Measurements from ENCODE around the gene DDX27. TPM values are rescaled to one million over a fixed set of nuclear protein-coding genes. Genes with fewer than 3 reads are reported as not detected.
A peak's percentile ranks its signal among the peaks of the same experiment; 100 is the strongest.

The DDX27 gene
- polyA plus RNA-seq, 1 experiment = 31.9 TPM

GRCh38 chr20:49267327-49267726, 48.1 kb downstream of the DDX27 start:
- Histone ChIP-seq H3K4me3 (ENCODE audit: low read depth, low read length) (no peak overlapping the region), H3K36me3 (ENCODE audit: control insufficient read depth, insufficient read depth, low read length) (peaks cover 21% of the 10 kb centered on the region), H3K27me3 (ENCODE audit: control insufficient read depth, insufficient read depth, low read length) (no peaks in the 10 kb centered on the region)
- POLR2A ChIA-PET = interaction anchor here (0.6 kb wide), 1 partner anchor 340 kb away, joined by 3 read pairs; no protein-coding TSS in a partner anchor
- CTCF ChIA-PET = interaction anchor here (1.2 to 1.6 kb wide), 2 partner anchors 21 to 217 kb away, joined by 3 to 4 read pairs; no protein-coding TSS in a partner anchor
- DNase-seq (ENCODE audit: low read depth) = no peak
- TF ChIP-seq CTCF (IDR thresholded peaks at IDR 0.05; ENCODE audit: insufficient read depth, low read depth, low read length) = no peak

GRCh38 chr20:49268600-49269365, 49.6 kb downstream of the DDX27 start:
- Histone ChIP-seq H3K36me3 (ENCODE audit: control insufficient read depth, insufficient read depth, low read length) (peaks cover 12% of the 10 kb centered on the region), H3K4me3 (ENCODE audit: low read depth, low read length) (no peak overlapping the region), H3K27me3 (ENCODE audit: control insufficient read depth, insufficient read depth, low read length) (no peaks in the 10 kb centered on the region)
- ChIA-PET CTCF (interaction anchor here (1.2 to 1.6 kb wide), 2 partner anchors 22 to 215 kb away, joined by 3 to 4 read pairs; no protein-coding TSS in a partner anchor), POLR2A (interaction anchor here (0.6 kb wide), 1 partner anchor 19 kb away, joined by 3 read pairs; no protein-coding TSS in a partner anchor)
- no peak for TF ChIP-seq CTCF (IDR thresholded peaks at IDR 0.05; ENCODE audit: insufficient read depth, low read depth, low read length)
- DNase-seq (ENCODE audit: low read depth) = peak; percentile 37

GRCh38 chr20:49270177-49270576, 51.0 kb downstream of the DDX27 start:
- Histone ChIP-seq H3K36me3 (ENCODE audit: control insufficient read depth, insufficient read depth, low read length) (peaks cover 5% of the 10 kb centered on the region), H3K27me3 (ENCODE audit: control insufficient read depth, insufficient read depth, low read length) (no peaks in the 10 kb centered on the region), H3K4me3 (ENCODE audit: low read depth, low read length) (no peak overlapping the region)
- no peak for TF ChIP-seq CTCF (IDR thresholded peaks at IDR 0.05; ENCODE audit: insufficient read depth, low read depth, low read length)
- ChIA-PET CTCF (no interaction called here), POLR2A (no interaction called here)
- no peak for DNase-seq (ENCODE audit: low read depth)

- no peak for TF ChIP-seq CTCF (IDR thresholded peaks at IDR 0.05; ENCODE audit: insufficient read depth, low read depth, low read length)
- Histone ChIP-seq H3K36me3 (ENCODE audit: control insufficient read depth, insufficient read depth, low read length) (peaks cover 10% of the 10 kb centered on the region), H3K4me3 (ENCODE audit: low read depth, low read length) (no peak overlapping the region), H3K27me3 (ENCODE audit: control insufficient read depth, insufficient read depth, low read length) (no peaks in the 10 kb centered on the region)
- no peak for DNase-seq (ENCODE audit: low read depth)
- POLR2A ChIA-PET = no interaction called here
- CTCF ChIA-PET = interaction anchor here (1.4 kb wide), 1 partner anchor 53 kb away, joined by 3 read pairs; no protein-coding TSS in a partner anchor
Measured at GRCh38 chr20:49270736-49271135, 51.5 kb downstream of the DDX27 start.

- no peak for TF ChIP-seq CTCF (IDR thresholded peaks at IDR 0.05; ENCODE audit: insufficient read depth, low read depth, low read length)
- Histone ChIP-seq H3K27me3 (ENCODE audit: control insufficient read depth, insufficient read depth, low read length) (no peaks in the 10 kb centered on the region), H3K4me3 (ENCODE audit: low read depth, low read length) (no peak overlapping the region), H3K36me3 (ENCODE audit: control insufficient read depth, insufficient read depth, low read length) (peaks cover 10% of the 10 kb centered on the region)
- ChIA-PET POLR2A (no interaction called here), CTCF (no interaction called here)
- DNase-seq (ENCODE audit: low read depth) = no peak
Measured at GRCh38 chr20:49272654-49273053, 53.4 kb downstream of the DDX27 start.

Measured in BJ (cell line).